Mesenchymal stem cell (in vitro differentiated cells and primary cell): ENCODE measurements around the gene MDFIC.

ENCODE experiments used
- DNase-seq: peaks from one replicate; pipeline ENCODE4 v3.0.0-alpha.2; 2013
- H2AFZ ChIP-seq: one replicate; pipeline ENCODE4 v1.6.1; 2013; ENCODE audit warnings: low read depth, mild to moderate bottlenecking, control low read depth, inconsistent platforms, low read length, moderate library complexity
- H2AK5ac ChIP-seq: 2 replicates; pipeline ENCODE4 v1.6.1; 2013; ENCODE audit warnings: low read length, moderate library complexity, mild to moderate bottlenecking, inconsistent platforms; ENCODE audit not compliant: severe bottlenecking
- H2BK120ac ChIP-seq: one replicate; pipeline ENCODE4 v1.6.1; 2013; ENCODE audit warnings: low read depth, mild to moderate bottlenecking, inconsistent platforms, low read length, moderate library complexity
- H2BK12ac ChIP-seq, 2 experiments: one replicate each; pipeline ENCODE4 v1.6.1; 2013; ENCODE audit warnings: inconsistent platforms in 2 of 2, low read length in 2 of 2, mild to moderate bottlenecking in 2 of 2, moderate library complexity in 2 of 2, control low read depth in 1 of 2
- H2BK15ac ChIP-seq: one replicate; pipeline ENCODE4 v1.6.1; 2013; ENCODE audit warnings: mild to moderate bottlenecking, low read depth, inconsistent platforms; ENCODE audit not compliant: poor library complexity, severe bottlenecking
- H2BK5ac ChIP-seq: 2 replicates; pipeline ENCODE4 v1.6.1; 2013; ENCODE audit warnings: low read depth, mild to moderate bottlenecking, low read length, control low read depth, inconsistent platforms; ENCODE audit not compliant: poor library complexity, severe bottlenecking
- H3K14ac ChIP-seq, 2 experiments: one replicate each; pipeline ENCODE4 v1.6.1; 2013; ENCODE audit warnings: inconsistent platforms in 2 of 2, low read length in 2 of 2, control low read depth in 1 of 2, mild to moderate bottlenecking in 1 of 2, moderate library complexity in 1 of 2
- H3K18ac ChIP-seq, 2 experiments: one replicate each; pipeline ENCODE4 v1.6.1; 2013; ENCODE audit warnings: inconsistent platforms in 2 of 2, low read length in 2 of 2, control low read depth in 1 of 2, low read depth in 1 of 2, mild to moderate bottlenecking in 1 of 2
- H3K23ac ChIP-seq, 2 experiments: one replicate each; pipeline ENCODE4 v1.6.1; 2013; ENCODE audit warnings: inconsistent platforms in 2 of 2, low read length in 2 of 2, mild to moderate bottlenecking in 2 of 2, moderate library complexity in 2 of 2, control low read depth in 1 of 2
- H3K27ac ChIP-seq: 2 replicates; pipeline ENCODE4 v1.5.1; 2013; ENCODE audit warnings: mild to moderate bottlenecking, moderate library complexity, low read length, control low read depth, inconsistent platforms; ENCODE audit not compliant: poor library complexity, severe bottlenecking
- H3K27me3 ChIP-seq, 2 experiments: 2 replicates each; pipeline versions ENCODE4 v1.6.1 to v1.7.0; 2013; ENCODE audit warnings: low read length in 2 of 2, mild to moderate bottlenecking in 2 of 2, moderate library complexity in 2 of 2, control low read depth in 1 of 2, inconsistent platforms in 1 of 2; ENCODE audit not compliant: control insufficient read depth in 1 of 2, insufficient read depth in 1 of 2
- H3K36me3 ChIP-seq, 2 experiments: 2 replicates each; pipeline versions ENCODE4 v1.6.1 to v1.7.0; 2013; ENCODE audit warnings: low read length in 2 of 2, control low read depth in 1 of 2, inconsistent platforms in 1 of 2, low read depth in 1 of 2, mild to moderate bottlenecking in 1 of 2; ENCODE audit not compliant: insufficient read depth in 2 of 2, control insufficient read depth in 1 of 2
- H3K4ac ChIP-seq, 2 experiments: one replicate each; pipeline ENCODE4 v1.6.1; 2013; ENCODE audit warnings: inconsistent platforms in 2 of 2, low read length in 2 of 2, mild to moderate bottlenecking in 2 of 2, moderate library complexity in 2 of 2, control low read depth in 1 of 2, low read depth in 1 of 2
- H3K4me1 ChIP-seq: 2 replicates; pipeline ENCODE4 v1.6.1; 2013; ENCODE audit warnings: low read depth, low read length, control low read depth; ENCODE audit not compliant: control insufficient read depth, insufficient read depth
- H3K4me2 ChIP-seq: 2 replicates; pipeline ENCODE4 v1.6.1; 2013; ENCODE audit warnings: low read length, mild to moderate bottlenecking, inconsistent platforms; ENCODE audit not compliant: poor library complexity, severe bottlenecking
- H3K4me3 ChIP-seq, 2 experiments: 2 replicates each; pipeline versions ENCODE4 v1.5.1 to v1.7.0; 2013; ENCODE audit warnings: low read length in 2 of 2, mild to moderate bottlenecking in 2 of 2, control low read depth in 1 of 2, low read depth in 1 of 2; ENCODE audit not compliant: insufficient read depth in 1 of 2
- H3K79me1 ChIP-seq: replicated peaks from 2 replicates; pipeline ENCODE4 v1.6.1; 2013; ENCODE audit warnings: mild to moderate bottlenecking, control low read depth, low read length, inconsistent platforms; ENCODE audit not compliant: poor library complexity, severe bottlenecking
- H3K9ac ChIP-seq: 2 replicates; pipeline ENCODE4 v1.7.0; 2013; ENCODE audit warnings: mild to moderate bottlenecking, low read length, moderate library complexity
- H3K9me3 ChIP-seq: 2 replicates; pipeline ENCODE4 v1.7.0; 2013; ENCODE audit warnings: mild to moderate bottlenecking, low read length; ENCODE audit not compliant: control insufficient read depth
- H4K8ac ChIP-seq: one replicate; pipeline ENCODE4 v1.6.1; 2013; ENCODE audit warnings: inconsistent platforms, mild to moderate bottlenecking, low read length, moderate library complexity
- H4K91ac ChIP-seq: one replicate; pipeline ENCODE4 v1.6.1; 2013; ENCODE audit warnings: mild to moderate bottlenecking, low read length, inconsistent platforms
- WGBS: methylation state at CpG from one replicate; pipeline ENCODE4 v1.1.7; 2013; ENCODE audit warnings: mixed read lengths; 5-methylcytosine and 5-hydroxymethylcytosine counted together

Gene MDFIC

GRCh38 chr7:114919587-114919986 is 2.3 kb upstream of the MDFIC start:
- Histone ChIP-seq H3K27ac (no peak overlapping the region), H3K79me1 (no peaks in the 10 kb centered on the region), H2BK5ac (no peak overlapping the region), H2AFZ (no peak overlapping the region), H3K4me2 (no peak overlapping the region), H4K8ac (no peak overlapping the region), H3K4me3 (no peak overlapping the region), H3K9ac (no peak overlapping the region), H2AK5ac (no peak overlapping the region), H2BK120ac (no peak overlapping the region), H3K4me1 (peaks cover 4% of the 10 kb centered on the region), H3K18ac (no peak overlapping the region), H2BK15ac (no peak overlapping the region), H3K9me3 (no peaks in the 10 kb centered on the region), H3K27me3 (no peaks in the 10 kb centered on the region), H3K14ac (no peak overlapping the region), H4K91ac (no peak overlapping the region), H2BK12ac (no peak overlapping the region), H3K23ac (no peak overlapping the region), H3K4ac (no peak overlapping the region), H3K36me3 (no peaks in the 10 kb centered on the region)
- 87% methylated on average over 3 of the region's 3 CpGs for WGBS
- DNase-seq, result no peak

- Histone ChIP-seq H3K36me3 (peaks cover 0 to 9% of the 10 kb centered on the region in 2 experiments), H3K4me2 (peak overlapping the region; percentile 70), H3K9me3 (no peaks in the 10 kb centered on the region), H2BK5ac (no peak overlapping the region), H3K79me1 (peaks cover 5% of the 10 kb centered on the region), H2AFZ (no peak overlapping the region), H2BK120ac (peak overlapping the region; percentile 82), H3K27ac (no peak overlapping the region), H3K14ac (no peak overlapping the region), H4K8ac (peak overlapping the region; percentile 95), H2BK12ac (peak overlapping the region; percentile 51 to 84), H3K4ac (peak overlapping the region; percentile 75 to 85), H3K4me3 (peak overlapping the region in 1 of 2 experiments; percentile 81), H3K18ac (peak overlapping the region; percentile 86 to 95), H3K23ac (peak overlapping the region in 1 of 2 experiments; percentile 55), H2AK5ac (no peak overlapping the region), H4K91ac (peak overlapping the region; percentile 93), H3K27me3 (no peaks in the 10 kb centered on the region), H3K9ac (peak overlapping the region; percentile 97), H3K4me1 (peaks cover 4% of the 10 kb centered on the region), H2BK15ac (no peak overlapping the region)
- 43% methylated on average over 15 of the region's 15 CpGs for WGBS
- no peak for DNase-seq
Measured at GRCh38 chr7:114921631-114922025, 266 bp upstream of the MDFIC start.

DNA sequence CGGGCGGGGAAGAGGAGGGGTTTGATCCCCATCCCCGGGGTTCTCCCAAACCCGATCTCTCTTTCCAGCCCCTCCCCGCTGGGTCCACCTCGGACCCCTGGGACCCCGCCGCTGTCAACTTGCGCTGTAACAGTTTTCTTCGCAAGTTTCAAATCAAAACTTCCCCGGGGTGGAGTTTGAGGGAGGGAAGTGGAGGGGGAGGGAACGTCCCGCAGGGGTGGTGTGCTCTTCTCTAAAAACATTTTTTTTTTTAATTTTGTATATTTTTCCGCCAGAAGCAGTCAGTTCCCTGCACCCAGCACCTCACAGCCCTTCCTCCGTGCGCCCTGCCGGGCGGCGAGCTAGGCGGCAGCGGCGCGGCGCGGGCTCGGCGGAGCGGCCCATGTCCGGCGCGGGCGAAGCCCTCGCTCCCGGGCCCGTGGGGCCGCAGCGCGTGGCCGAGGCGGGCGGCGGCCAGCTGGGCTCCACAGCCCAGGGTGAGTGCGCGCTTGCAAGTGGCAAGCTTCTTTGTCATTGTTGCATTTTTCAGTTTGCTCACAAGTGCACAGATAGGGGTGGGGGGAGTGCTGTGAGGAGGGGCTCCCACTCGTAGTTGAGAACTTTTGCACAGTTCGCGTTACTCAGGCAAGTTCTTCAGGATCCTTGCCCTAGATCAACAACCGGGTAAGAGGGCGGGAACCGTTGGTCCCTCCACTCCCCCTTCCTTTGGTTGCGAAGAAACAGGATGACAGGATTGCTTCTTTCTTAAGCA is 933 bp downstream of the MDFIC start:
- Histone ChIP-seq H3K79me1 (peaks cover 8% of the 10 kb centered on the region), H3K9me3 (no peaks in the 10 kb centered on the region), H3K18ac (peak overlapping the region; percentile 95), H3K27ac (peak overlapping the region; percentile 69), H2AFZ (peak overlapping the region; percentile 88), H3K4me3 (peak overlapping the region; percentile 81 to 87), H3K4me2 (peak overlapping the region; percentile 70), H3K36me3 (peaks cover 0 to 14% of the 10 kb centered on the region in 2 experiments), H3K9ac (peak overlapping the region; percentile 97), H2BK120ac (peak overlapping the region; percentile 82), H3K27me3 (no peaks in the 10 kb centered on the region), H2BK5ac (peak overlapping the region; percentile 70), H2BK12ac (peak overlapping the region in 1 of 2 experiments; percentile 75), H3K14ac (peak overlapping the region in 1 of 2 experiments; percentile 87), H2BK15ac (peak overlapping the region; percentile 83), H3K23ac (peak overlapping the region in 1 of 2 experiments; percentile 83), H2AK5ac (no peak overlapping the region), H3K4ac (peak overlapping the region; percentile 80 to 94), H3K4me1 (peaks cover 4% of the 10 kb centered on the region), H4K8ac (peak overlapping the region; percentile 95), H4K91ac (peak overlapping the region; percentile 93)
- DNase-seq, result peak; percentile 81
- under 1% methylated on average over 35 of the region's 51 CpGs for WGBS

DNA sequence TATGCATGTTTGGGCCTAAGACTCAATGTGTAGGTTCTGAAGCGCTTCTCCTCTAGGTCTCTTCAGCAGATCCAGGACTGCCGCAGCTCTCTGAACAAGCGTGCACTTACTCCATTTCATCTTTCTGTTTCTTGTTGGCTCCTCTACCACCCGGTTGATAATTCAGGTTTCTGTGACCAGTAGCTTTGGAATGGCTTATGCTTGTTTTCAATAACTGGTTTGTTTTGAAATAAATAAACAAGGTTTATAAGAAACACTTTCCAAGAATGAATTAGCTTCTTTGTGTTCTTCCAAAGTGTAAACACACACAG is 1.5 kb downstream of the MDFIC start:
- peak overlapping the region in 1 of 2 experiments; percentile 34 for H3K4ac ChIP-seq

More for the DNA sequence above, 1.5 kb downstream of the MDFIC start:
- H3K9ac ChIP-seq, result peak overlapping the region; percentile 97
- H2BK12ac ChIP-seq, result no peak overlapping the region
- H3K79me1 ChIP-seq, result peaks cover 8% of the 10 kb centered on the region
- peaks cover 0 to 16% of the 10 kb centered on the region in 2 experiments for H3K36me3 ChIP-seq
- no peak overlapping the region for H2BK5ac ChIP-seq
- peak overlapping the region; percentile 81 to 87 for H3K4me3 ChIP-seq
- no peak overlapping the region for H4K91ac ChIP-seq
- no peak overlapping the region for H3K23ac ChIP-seq
- WGBS, result 0% methylated on average over 3 of the region's 4 CpGs
- no peaks in the 10 kb centered on the region for H3K27me3 ChIP-seq
- no peak overlapping the region for H2BK15ac ChIP-seq
- H3K4me2 ChIP-seq, result peak overlapping the region; percentile 70
- H3K14ac ChIP-seq, result no peak overlapping the region
- no peak overlapping the region for H2AK5ac ChIP-seq
- no peak overlapping the region for H2AFZ ChIP-seq
- H3K9me3 ChIP-seq, result no peaks in the 10 kb centered on the region
- peak overlapping the region in 1 of 2 experiments; percentile 95 for H3K18ac ChIP-seq
- H3K4me1 ChIP-seq, result peaks cover 4% of the 10 kb centered on the region
- H4K8ac ChIP-seq, result no peak overlapping the region
- no peak for DNase-seq
- H3K27ac ChIP-seq, result peak overlapping the region; percentile 47
- no peak overlapping the region for H2BK120ac ChIP-seq
